Erythroblast (primary cell): ENCODE measurements around the gene SFXN5.

Experiments used
- DNase-seq, 2 experiments: peaks; one replicate each; lab custom pipeline; 2025; lab: John Stamatoyannopoulos, UW
- GATA1 ChIP-seq: IDR thresholded peaks from 2 replicates; pipeline ENCODE4 v1.6.1; 2011; ENCODE audit warnings: low read depth, mild to moderate bottlenecking, control low read depth, low read length, moderate library complexity
- POLR2A ChIP-seq: IDR thresholded peaks from 2 replicates; pipeline ENCODE4 v1.6.1; 2011; ENCODE audit warnings: mild to moderate bottlenecking, low read length

SFXN5 gene

DNA sequence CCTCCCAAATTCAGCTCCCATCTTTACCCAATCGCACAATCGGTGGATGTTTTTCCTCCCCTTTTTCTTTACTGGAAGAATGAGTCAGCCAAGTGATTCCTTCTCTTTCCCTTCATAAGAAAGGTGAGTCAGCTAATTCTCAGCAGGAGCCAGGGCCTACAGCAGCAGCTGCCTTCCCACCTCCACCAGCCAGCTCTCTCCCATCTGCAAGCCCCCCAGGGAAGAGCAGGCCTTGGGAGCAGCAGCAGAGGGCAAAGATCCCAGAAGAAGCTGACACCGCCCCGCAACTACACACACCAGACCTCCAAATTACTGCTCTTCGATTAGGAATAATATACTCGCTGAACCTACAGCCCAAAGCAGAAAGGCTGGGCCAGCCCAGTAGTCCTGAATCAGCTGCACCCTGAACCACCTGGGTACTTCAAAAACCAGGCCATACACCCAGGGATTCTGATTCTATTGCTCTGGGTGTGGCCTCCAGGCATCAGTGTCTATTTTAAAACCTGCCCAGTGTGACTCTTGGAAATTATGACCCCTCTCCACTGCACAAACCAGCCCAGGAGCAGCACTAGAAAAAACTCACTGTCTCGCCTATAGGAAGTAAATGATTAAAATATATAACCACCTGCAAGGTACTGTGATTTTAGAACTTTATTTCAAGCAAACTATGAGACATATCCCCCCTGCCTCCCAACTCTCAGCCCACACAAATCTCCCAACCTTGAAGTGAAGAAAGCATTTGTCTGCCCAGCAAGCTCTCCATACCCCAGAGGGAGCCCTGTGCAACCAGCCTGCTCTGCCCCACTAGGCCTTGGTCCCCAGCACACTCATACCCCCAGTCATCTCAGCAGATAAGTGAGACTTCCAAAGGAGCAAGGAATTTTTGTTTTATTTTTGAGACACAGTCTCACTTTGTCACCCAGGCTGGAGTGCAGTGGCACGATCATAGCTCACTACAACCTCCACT is 7.3 kb downstream of the SFXN5 start:
- peak in 1 of 2 experiments; percentile 26 for DNase-seq
- no peak for TF ChIP-seq GATA1
- no peak for TF ChIP-seq POLR2A

DNA sequence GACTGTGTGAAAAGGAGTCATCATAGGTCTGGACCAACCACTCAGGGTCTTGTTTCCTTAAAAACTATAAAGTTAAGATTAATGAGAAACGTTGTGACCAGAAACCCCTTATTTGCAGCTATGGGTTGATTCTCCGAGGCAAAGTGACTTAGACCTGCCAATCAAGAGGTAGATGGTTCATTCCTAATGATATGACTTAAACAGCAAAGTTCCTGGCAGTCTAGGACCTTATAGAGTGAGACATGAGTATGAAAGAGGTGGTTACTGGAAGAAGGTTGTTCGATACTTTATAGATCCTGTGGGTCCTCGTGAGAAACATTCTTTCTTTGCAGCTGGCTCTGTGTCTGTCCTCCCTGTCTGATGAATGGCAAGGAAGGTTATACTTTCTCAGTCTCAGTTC is 8.0 kb downstream of the SFXN5 start:
- no peak for TF ChIP-seq GATA1
- no peak for TF ChIP-seq POLR2A
- no peak for DNase-seq

DNA sequence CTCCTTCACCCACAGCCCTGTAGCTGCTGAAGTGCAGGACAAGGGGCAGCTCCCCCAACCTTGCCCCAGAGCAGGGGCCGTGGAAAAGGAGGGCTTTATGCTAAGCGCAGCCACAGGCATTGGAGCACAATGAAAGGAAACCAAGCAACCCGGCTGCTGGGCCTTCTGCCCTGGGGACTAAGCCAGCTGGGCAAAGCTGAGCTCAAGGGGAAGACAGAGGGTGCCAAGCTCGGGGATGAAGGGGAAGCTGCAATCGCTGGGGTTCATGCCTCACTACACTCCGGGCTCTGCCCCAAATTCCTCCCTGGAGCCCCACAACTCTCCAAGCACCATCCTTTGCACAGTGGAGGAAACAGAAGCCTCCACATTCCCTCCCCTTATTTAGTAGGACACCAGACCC is 12.4 kb downstream of the SFXN5 start:
- TF ChIP-seq POLR2A: no peak
- TF ChIP-seq GATA1: no peak
- no peak for DNase-seq

DNA sequence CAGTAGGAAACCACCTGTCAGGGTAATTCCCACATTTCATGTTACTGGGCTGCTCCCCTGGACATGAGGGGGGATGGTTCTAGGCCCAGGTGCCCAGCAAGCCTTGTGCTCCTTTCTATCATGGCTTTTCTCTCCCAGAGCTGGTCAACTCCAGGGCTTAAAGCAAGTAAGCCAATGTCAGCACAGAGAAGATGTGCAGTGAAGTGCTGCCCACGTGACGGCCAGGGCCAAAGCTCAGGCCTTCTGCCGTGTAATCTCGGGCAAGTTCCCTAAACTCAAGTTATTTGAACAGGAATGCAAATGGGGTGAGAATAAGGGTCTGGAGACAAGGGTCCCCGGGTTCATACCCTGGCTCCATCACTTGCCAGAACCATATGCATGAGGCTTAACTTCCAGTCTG is 16.5 kb downstream of the SFXN5 start:
- no peak for DNase-seq
- TF ChIP-seq GATA1: no peak
- TF ChIP-seq POLR2A: no peak

DNA sequence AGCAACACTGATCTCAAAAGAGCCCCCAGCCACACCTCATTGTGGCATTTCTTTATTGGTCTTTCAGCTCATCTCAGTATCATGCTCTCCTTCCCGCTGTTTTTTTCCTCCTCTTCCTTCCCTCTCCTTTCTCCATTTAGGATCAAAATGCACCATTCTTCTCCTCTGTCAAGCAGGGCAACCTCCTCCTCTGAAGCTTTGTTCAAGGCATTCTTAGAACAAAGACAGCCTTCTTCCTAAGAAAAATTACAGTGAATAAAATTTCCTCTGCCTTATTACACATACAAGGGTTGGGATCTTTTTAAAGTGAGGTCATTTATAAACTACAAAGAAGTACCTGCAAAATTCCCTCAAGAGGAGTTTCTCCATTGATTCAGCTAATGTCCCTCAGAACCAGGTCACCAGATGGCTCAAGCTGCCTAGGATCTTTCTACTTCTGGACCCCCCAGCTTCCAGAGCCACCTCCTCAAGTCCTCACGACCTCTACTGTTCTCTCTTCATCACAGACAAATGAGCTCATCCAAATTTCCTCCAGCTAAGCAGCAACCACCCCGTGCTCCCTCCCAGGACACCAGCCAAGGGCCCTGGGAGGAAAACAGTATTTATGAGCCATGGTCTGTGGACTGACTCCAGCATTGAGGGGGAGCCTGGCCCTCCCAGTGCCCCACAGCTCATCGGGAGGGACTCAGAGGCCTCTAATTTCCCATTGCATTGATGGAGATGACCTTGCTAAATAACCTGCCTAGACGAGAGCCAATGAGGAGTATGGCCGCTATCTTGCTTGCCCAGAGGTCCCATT is 18.0 kb downstream of the SFXN5 start:
- TF ChIP-seq GATA1: no peak
- TF ChIP-seq POLR2A: no peak
- DNase-seq: no peak

DNA sequence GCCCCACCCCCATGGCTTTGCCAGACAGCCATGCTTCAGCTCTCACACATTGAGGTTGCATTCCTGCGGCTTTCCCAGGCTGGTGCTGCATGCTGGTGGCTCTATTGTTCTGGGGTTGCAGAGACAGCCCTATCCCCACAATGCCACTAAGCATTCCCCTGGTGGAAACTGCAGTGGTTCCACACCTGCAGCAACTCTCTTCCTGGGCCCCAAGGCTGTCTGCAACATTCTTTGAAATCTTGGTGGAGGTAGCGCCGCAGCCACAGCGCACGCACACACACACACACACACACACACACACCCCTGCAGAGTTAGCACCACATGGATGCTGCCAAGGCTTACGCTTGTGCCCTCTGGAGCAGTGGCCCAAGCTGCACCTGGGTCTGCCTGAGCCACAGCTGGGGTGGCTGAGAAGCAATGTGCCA is 21.4 kb downstream of the SFXN5 start:
- no peak for DNase-seq
- no peak for TF ChIP-seq POLR2A
- no peak for TF ChIP-seq GATA1

DNA sequence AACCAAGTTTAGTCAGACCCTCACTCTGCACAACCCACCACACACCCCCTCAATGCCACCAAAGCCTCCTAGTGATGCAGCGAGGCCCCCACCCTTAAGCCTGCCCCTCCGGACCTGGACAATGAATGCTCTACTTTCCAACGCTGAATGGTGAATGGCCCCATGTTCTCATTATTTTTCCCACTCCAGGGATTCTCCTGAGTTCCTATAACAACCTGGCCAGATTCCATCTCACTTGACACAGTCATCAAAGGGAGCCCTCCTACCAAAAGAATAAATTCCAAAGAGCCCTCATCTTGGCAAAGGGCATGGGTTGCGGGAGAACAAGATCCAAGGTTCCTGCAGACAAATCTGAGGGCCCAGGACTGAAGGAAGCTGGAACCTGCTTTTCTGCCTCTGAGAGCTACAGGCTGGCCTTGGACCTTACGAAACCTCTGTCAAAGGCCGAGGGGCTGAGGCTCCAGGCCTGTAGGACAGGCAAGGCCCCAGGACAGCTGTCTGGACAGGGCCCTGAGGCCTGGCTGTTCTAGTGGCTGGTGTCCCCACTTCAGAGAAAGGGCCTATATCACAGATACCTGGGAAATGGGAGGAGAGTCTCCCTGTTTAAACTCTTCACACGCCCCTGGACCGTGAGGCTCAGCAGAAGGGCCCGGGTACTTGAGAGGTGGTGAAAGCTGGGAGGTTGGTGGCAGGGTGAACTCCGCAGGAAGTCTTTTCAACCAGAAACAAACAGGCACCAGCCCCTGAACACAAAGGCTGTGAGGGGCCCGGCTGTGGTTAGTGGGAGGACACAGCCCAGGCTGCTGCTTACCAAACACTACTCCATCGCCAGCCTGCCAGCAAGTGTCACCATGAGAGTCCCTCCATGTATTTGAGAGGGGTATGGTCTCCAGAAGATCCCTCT is 27.3 kb downstream of the SFXN5 start:
- no peak for DNase-seq
- TF ChIP-seq GATA1 (no peak), POLR2A (no peak)

DNA sequence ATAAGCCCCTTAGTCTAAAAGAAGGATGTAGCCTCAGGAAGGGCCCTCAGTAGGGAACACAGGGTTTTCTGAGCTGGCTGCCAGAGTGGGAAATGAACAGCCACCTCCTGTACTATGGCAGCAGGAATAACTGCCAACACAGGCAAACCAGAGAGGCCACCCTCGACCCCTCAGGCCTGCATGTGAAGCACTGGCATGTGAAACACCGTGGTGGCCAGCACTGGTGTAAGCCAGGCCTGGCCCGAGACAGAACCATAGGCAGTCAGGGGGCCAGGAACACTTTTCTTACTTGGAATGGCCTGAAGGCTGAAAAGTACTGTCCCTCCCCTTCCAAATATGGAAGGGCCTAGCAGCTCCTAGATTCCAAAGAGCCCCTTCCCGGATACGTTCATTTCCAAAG is 28.2 kb downstream of the SFXN5 start:
- no peak for DNase-seq
- TF ChIP-seq POLR2A (no peak), GATA1 (no peak)

DNA sequence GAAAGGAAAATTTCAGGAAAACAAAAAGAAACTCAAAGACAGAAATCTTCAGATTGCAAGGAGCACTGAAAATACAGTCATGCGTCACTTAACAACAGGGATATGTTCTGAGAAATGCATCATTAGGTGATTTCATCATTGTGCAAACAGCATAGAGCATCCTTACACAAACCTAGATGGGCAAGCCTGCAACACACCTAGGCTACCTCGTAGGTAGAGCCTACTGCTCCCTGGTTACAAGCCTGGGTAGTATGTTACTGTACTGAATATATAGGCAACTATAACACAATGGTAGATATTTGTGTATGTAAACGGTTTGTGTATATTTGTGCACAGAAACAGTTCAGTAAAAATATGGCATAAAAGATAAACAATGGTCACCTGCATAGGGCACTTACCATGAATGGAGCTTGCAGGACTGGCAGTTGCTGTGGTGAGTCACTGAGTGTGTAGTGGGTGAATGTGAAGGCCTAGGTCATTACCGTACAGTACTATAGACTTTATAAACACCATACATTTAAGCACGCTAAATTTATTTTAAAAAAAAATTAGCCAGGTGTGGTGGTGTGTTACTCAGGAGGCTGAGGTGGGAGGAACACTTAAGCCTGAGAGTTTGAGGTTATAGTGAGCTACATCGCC is 33.4 kb downstream of the SFXN5 start:
- no peak for TF ChIP-seq GATA1
- TF ChIP-seq POLR2A: no peak
- no peak for DNase-seq

DNA sequence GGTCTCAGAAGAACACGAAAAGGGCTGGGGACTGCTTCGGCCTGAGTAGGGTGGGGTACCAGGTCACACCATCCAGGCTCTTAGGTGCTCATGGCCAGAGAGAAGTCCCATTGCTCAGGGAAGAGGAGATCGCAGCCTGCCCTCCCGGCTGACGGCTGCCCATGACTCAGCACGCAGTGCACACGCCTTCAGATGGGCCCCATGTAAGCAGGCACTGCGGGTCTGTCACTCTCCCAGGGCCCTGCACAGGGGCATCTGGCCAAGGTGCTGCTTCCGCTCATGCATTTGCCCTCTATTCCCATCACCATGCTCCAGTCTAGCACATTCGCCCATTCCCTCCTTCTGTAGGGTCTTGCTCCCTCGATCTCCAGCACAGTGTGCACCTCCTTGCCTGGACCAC is 34.7 kb downstream of the SFXN5 start:
- TF ChIP-seq POLR2A (no peak), GATA1 (no peak)
- DNase-seq: peak in 1 of 2 experiments; percentile 30

DNA sequence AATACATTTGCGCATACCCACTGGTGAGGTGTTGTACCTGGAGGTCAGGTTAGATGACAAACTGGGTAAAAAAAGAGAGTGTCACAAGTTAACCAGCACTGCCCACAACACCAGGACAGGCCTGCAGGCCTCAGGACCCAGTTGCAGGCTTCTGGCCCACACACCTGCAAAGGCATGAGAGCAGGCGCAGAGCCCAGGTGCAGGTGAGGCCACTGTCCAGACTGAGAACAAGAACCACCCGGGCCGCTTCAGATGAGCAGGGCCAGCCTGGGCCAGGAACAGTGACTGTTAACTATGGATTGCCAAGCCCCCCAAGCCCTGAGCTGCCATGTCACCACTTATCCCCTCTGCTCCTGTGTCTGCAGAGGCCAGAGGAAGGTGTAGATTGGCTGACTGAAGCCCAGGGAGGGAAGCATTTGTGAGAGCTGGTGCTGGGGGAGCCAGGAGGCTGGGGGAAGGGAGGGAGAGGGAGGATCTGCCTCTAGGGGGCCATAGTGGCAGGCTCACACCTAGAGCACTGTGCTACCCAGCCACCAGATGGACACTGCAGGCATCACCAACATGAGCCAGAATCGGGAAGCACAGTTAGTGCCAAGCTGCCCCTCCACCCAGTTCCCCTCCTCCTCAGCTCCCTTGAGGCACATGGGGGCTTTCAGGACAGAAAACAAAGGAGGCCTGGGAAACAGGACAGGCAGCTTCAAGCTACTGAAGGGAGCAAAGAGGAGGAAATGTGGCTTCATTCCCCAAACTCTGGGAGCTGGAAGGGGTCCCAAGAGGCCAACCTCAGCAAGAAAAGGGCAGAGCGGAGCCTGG is 35.4 kb downstream of the SFXN5 start:
- DNase-seq: peak; percentile 11 to 21
- TF ChIP-seq GATA1 (no peak), POLR2A (no peak)
